HG02970 (cell line): Measurements from ENCODE around the gene ZNF687.
A peak's percentile ranks its signal among the peaks of the same experiment; 100 is the strongest.

Experiments used
- ATAC-seq: cut with Tn5 transposase; IDR thresholded peaks from one replicate; pipeline ENCODE4 v1.9.1; 2021; ENCODE audit warnings: mild to moderate bottlenecking, moderate library complexity, moderate number of reproducible peaks; ENCODE audit not compliant: unreplicated experiment, low FRiP score

ZNF687 gene

DNA sequence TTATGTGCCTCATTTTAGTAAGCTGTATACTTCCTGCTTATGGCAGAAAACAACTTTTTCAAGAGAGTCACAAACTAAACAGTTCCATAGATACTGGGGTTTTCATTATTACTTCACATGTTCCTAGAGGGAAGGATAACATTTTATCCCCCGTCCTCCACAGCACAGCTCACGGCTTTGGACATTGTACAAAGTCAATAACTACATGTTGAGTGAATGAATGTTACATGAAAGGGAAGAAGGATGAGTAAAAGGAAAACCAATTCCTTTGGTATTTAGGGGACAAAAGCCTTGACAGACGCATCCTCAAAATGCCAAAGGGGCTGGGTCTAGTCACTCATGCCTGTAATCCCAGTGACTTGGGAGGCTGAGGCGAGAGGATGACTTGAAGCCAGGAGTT is 30.3 kb downstream of the ZNF687 start:
- no peak for ATAC-seq

DNA sequence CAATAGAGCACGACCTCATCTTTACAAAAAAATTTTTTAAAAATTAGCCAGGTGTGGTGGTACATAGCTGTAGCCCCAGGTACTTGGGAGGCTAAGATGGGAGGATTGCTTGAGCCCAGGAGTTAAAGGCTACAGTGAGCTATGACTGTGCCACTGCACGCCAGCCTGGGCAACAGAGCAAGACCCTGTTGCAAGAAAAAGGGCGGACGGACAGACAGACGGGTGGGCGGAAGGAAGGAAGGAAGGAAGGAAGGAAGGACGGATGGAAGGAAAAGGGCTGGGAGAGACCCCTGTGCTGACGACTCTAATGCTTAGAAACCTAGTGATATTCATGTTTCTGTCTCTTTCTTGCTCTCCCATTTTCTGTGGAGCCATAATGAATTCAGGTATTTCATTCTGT is 30.7 kb downstream of the ZNF687 start:
- ATAC-seq = no peak

DNA sequence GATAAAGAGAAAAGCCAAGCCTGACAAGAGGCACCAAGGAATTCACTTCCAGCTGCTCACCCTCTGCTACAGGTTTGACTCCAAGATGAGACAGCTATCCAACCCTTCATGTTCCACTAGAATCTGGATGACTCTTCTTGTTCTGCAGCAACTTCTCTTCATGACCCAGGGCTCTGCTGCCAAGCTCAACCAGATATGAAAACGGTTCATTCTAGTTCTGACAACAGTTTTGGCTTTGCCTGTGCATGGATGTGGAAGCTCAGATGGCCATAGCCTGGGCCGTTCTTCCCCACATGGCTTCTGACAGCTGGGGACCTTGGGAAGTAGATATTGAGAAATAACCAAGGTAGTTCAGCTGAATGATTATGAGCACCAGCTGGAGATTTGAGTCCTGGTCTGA is 31.4 kb downstream of the ZNF687 start:
- ATAC-seq = no peak

DNA sequence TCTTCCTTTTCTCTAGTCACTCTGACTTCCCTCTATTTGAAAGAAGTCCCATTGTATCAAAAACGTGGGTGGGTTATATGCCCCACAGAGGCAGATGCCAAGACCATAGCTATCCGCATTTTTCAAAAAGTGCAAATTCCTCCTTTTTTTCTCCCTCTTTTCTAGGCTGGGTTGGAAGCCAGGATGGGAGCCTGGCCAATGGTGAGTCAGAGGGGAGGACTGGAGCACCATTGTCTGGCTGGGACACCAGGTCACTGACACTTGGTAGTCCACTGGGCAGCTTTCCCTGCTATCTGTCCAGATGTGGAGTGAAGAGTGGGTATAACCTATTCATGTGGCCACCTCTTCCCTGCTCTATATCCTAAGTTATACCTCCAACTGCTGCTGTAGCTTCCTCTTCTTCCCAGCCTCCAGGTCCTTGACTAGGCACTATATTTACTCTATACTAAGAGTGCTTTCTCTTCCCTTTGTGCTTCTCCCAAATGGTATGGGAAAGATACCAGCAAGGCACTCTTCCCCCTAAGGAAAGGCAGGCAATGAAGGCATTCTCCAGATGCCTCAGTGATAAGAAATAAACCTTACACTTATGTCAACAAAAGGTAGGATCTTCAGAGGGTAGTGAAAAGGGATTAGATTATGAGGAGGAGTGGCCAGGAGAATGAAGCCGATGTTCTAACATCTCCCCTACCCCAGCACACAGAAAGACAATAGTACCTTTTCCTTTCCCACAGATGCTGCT is 32.2 kb downstream of the ZNF687 start:
- no peak for ATAC-seq

DNA sequence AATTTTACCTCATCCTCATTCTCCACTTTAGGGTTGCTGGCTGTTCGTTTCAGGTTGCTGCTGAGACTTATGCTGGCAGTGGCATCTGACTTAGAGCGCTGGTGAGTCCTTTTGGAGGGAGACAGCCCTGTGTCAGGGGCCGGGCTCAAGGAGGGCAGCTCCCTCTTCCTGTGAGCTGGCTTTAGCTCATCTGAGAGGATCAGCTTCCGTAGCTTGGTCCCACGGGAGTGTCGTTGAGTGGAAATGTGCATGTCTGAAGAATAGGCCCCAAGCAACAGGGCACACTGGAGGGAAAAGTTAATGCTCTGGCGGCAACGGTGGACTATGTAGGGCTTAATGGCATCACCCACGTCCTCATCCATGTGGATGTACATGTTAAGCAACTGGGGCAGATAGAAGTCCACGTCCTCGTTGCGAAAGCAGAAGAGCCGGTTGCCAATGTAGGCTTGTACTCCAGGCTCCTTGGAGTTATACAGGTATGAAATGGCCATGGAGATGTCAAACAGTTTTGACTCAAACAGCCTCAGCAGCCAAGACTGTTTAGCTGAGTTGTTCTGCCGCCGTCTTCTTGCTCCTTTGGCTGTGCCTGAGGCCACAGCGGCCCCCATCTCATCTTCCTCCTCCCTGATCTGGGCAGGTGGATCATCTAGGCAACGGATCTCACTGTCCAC is 33.6 kb downstream of the ZNF687 start:
- ATAC-seq = no peak

DNA sequence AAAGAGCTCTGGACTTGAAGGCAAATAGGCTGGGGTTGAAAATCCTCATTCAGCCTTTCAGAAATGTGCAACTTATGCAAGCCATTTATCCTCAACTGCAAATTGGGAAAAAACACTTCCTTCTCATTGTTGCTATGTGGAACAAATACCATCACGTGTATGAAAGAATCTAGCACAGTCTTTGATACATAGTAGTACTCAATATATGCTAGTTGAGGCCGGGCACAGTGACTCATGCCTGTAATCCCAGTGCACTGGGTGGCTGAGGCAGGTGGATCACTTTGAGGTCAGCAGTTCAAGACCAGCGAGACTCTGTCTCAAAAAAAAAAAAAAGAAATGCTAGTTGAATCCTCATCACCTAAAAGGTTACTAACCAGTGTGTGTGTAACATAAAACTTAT is 36.9 kb downstream of the ZNF687 start:
- ATAC-seq = no peak

DNA sequence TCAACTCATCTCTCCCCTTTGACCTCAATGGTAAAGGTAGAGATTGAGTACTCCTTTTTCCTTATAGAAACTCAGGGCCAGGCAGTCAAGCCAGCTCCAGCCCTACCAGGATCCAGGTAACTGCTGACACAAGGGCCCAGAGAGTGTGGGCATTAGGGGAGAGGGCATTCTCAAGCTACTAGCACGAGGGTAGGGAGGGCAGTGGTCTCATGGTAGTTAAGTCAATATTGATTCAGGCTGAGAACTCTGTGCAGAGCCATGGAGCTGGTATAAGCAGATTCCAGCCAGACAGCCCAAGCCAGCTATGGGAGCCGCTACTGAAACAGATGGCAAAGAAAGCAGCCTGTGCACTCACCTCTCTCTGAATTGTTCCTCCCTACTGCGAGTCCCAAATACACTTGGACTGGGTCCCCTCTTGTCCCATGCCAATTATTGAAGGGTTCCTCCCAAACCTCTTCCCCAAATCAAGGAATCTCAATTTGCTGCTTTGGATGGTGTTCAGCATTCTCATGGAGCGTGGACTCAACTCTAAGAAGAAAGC is 42.4 kb downstream of the ZNF687 start:
- ATAC-seq = no peak

DNA sequence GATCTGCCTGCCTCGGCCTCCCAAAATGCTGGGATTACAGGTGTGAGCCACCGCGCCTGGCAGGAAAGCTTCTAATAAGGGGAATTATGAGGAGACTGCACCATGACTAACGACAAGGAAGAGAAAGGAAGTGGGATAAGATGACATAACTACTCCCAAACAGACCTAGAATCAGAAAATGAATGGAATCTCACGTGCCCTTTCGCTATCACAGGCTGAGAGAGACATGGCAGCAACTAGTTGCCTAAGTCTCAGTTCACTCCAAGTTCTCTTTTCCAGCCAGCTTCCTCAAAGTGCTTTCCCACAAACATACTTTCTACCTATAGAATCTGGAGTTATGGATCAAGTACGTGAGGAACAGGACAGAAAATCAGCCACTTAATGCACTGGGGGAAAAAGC is 43.1 kb downstream of the ZNF687 start:
- ATAC-seq = no peak

DNA sequence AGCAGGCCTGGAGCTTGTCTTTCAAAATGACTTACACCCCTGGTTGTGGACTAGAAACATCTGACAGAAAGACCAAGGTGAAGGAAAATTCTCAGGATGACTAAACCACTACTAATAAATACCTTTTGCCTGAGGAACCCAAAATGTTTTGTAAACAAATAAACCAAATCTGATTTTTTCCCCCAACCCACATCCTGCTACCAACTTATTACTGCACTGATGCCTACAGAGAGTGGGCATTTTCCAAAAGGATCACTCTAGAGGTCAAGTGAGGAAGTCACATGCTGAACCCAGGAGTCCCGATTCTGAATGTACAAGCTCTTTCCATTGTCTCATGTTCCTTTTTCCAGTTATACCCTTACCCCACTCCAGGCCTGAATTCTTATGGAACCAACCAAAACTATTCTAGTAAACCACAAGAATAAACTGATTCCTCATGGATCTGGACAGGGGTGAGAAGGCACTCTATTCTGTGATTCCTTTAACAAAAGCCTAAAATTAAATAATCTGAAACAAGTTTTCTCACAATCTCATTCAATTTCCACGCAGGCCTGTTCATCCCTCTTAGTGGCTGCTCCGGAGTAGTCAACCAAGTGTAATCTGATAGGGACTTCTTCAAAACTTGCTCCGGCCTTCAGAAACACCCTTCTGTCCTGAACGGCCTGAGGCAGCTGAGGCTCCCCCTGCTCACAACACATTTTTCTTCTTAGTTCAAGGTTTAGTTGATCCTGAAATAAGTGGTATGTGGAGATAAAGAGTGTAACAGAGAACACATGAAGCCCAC is 43.7 kb downstream of the ZNF687 start:
- ATAC-seq = no peak

DNA sequence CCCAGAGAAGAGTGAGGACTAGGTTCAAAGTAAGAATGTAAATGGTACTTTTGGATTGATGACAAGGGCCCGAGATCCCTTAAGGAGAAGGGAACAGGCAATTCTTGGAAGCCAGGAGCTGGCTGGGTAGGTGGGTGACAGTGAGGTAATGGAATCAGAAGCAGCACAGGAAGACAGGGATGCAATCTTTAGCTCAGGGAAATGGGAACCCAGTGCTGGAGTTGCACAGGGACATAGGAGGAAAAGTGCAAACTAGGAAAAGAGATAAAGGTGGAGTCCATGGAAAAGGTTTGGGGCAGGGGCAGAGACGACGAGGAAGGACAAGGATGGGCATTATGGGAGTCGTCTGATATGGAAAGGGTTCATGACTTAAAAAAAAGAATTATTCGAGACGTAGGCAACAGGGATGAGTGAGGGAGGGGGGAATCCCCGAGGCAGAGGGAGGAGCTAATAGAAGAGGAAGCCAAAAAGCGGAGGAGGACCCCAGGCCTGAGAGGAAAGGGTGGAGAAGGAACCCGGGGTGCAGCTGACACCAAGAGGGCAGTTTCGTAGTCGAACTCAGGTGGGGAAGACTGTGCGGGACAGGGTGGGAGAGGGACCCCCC is 44.6 kb downstream of the ZNF687 start:
- no peak for ATAC-seq

DNA sequence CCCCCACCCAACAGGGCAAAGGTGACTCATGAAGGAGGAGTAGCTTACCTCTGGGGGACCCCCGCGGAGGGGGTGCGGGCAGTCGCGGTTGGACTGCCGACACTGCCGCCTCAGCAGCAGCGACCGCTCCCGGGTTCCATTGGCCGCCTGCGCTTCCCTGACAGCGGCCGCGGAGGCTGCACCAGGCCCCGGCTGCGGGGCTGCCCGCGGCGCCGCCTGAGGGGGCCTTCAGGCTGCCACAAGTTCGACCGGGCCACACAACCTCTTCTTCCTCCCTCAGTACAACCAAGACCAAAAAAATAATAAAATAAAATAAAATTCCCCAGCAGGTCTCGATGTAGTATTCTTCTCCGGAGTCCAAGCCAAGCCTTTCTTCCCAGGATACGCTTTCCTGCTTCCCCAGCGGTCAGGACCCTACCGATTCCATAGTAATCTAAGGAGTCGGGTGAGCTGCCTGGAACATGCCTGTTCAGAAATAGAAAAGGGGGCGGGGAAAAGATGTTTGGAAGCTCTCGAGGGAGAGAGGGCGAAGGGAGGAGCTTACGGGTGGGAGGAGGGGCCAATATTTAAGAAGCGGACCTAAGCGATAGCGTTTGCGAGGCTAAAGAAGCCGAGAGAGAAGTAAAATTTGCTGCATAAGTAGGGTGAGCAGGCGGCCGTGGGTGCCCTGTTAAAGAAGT is 45.3 kb downstream of the ZNF687 start, which contains the start of gene PI4KB:
PI4KB (minus strand) TSS at position 194 of the 680 bp plus-strand sequence. CDS start 10,935 bp downstream, outside the sequence.
- peak; percentile 79 for ATAC-seq

DNA sequence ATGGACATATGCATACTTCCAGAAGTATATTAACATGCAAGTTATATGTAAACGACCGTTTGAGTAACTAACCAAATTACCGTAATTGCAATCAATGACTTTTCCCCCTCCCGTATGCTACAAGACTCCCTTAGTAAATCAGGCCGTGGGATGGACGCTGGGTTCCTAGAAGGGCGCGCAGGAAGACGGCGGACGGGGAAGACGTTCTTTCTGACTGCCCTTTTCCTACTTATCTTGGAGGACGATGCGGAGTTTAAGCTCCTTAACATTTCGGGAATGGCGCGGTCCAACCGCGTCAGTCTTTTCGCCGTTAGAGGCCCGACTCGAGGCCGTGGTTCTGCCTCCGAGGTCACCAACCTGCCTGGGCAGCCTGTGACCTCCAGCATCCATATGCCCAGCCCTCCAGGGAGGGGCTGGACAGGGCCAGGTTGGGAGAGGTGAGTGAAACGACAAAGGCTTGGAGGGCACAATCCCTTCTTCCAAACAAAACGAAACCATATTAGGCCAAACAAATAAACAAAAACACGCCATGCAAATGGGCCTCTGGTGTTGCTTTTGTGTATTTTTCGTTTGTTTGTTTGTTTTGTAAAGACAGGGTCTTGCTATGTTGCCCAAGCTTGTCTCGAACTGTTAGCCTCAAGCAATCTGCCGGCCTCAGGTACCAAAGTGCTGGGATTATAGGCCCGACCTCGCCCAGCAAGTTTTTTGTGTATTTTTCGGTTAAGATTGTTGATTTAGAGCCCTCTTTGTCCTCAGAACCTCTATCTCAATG is 46.0 kb downstream of the ZNF687 start:
- no peak for ATAC-seq

DNA sequence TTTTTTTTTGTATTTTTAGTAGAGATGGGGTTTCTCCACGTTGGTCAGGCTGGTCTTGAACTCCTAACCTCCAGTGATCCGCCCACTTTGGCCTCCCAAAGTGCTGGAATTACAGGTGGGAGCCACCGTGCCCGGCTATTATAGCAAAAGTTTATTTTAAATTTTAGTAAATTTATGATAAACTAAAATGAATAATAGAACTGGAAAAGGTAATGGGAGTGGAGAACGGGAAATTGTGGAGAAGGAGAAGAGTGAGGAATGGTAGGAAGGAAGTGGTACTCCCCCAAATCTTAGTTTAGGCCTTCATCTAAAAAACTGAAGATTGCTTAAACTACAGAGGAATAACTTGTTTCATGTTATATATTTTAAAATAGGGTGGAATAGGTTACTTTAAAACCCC is 52.7 kb downstream of the ZNF687 start:
- ATAC-seq = no peak

DNA sequence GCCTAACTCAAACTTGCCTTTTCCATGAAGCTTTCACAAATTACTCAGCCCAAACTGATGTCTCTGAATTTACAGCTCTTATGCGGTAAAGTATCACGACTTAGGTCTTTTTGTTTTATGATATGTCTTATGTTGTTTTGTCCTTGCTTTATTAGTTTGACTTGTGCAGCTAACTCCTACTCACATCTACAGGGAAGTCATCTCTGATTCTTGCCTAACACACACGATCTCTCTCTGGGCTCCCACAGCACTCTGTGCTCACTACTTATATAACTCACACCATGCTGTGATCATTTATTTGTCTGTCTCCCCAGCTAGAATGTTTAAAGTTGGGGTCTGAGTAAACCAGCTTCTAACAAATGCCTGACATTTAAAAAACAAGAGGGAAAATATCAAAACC is 54.5 kb downstream of the ZNF687 start:
- no peak for ATAC-seq

DNA sequence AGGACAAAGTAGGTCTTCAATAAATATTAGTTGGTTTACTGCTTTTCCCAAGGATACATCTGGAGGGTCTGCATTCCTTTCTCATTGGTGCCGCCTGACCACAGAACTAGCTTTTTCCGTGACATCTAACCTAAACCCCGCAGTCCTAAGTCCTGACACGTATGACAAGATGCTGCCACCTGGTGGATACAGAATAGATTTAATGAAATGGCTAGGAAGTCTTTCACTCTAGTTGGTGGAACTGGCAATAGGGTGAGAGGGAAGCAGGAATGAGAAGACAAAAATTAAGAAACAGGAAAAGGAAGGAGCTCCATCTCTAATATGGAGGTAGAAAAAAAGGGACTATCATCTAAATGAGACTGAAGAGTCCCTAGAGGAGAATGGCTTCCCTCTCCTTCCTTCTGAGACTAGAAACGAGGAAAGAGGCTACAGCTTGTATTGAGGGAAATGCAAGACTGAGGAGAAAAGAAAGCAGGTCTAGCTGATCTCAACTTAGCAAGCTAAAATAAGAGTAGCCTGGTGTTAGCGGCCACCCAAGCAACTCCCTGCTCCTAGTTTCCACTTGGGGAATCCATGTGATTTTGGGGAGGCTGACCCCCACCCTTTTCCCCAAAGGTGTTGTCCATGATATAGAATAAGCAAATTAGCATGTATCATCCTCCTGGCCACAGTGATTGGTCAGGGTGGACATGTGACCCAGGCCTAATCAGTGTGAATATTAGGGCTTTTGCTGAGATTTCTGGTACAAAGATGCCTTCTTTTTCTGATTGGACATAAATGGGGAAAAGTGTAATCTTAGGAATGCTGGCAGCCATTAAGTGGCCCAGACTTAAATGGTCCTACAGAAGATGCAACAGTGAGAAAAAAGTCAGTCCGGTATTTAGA is 59.0 kb downstream of the ZNF687 start:
- ATAC-seq = no peak
